Breast epithelium (tissue), 3 donors: ENCODE measurements around the gene FABP1.

Experiments
- CTCF ChIP-seq, 3 donors: fragments of 450-650 bp; IDR thresholded peaks; one replicate each; pipeline ENCODE4 v1.5.1; 2016 to 2017; ENCODE audit warnings: antibody characterized with exemption in 3 of 3, mild to moderate bottlenecking in 3 of 3, moderate library complexity in 3 of 3
- POLR2A ChIP-seq: fragments of 450-650 bp; IDR thresholded peaks from one replicate; pipeline ENCODE4 v1.6.1; 2016; ENCODE audit warnings: antibody characterized with exemption, mild to moderate bottlenecking, moderate library complexity
- POLR2AphosphoS5 ChIP-seq, 3 donors: sonication (generic); formaldehyde crosslinking; IDR thresholded peaks; one replicate each; pipeline ENCODE4 v1.6.1; 2017; ENCODE audit warnings: antibody characterized with exemption in 3 of 3

DNA sequence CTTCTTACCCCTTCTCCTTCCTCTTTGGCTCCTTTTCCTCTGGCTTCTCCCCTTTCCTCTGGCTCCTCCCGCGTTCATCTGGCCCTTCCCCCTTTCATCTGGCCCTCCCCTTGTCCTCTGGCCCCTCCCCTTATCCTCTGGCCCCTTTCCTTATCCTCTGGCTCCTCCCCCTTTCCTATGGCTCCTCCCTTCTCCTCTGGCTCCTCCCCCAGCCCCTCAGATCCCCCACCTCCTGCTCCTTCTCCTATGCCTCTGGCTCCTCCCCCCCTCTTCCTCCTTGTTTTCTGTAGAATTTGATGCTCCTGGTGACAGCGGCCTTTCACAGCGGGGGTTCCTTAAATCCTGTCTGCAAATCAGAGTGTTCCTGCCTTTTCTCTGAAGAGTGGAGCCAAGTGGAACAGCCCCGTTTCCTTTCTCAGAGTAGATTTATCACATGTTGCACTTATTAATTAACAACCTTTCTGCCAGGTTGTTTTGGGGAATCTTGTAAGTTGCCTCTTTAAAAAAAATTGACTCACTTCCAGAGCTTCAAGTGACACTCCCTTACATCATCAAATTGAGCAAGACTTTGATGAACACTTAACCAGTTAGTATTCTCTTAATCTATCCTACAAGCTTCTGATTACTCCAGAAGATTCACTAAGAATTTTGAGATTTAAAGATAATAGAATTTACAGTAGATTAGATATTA is 27.9 kb downstream of the FABP1 start:
- TF ChIP-seq POLR2A: no peak
- TF ChIP-seq CTCF (IDR thresholded peaks at IDR 0.05): no peak
- TF ChIP-seq POLR2AphosphoS5 (IDR thresholded peaks at IDR 0.05): no peak
